ENCODE measurements around the gene CTF1. TPM values are rescaled to one million over a fixed set of nuclear protein-coding genes. Genes with fewer than 3 reads are reported as not detected.
"Not testable (repeated sequence)": the region's sequence is repeated elsewhere in the genome, so short reads cannot be mapped to it uniquely, and the experiment has no call there.

The CTF1 gene
- polyA plus RNA-seq, 3 donors, result 1.9 to 9.2 (median 5.8) TPM

DNA sequence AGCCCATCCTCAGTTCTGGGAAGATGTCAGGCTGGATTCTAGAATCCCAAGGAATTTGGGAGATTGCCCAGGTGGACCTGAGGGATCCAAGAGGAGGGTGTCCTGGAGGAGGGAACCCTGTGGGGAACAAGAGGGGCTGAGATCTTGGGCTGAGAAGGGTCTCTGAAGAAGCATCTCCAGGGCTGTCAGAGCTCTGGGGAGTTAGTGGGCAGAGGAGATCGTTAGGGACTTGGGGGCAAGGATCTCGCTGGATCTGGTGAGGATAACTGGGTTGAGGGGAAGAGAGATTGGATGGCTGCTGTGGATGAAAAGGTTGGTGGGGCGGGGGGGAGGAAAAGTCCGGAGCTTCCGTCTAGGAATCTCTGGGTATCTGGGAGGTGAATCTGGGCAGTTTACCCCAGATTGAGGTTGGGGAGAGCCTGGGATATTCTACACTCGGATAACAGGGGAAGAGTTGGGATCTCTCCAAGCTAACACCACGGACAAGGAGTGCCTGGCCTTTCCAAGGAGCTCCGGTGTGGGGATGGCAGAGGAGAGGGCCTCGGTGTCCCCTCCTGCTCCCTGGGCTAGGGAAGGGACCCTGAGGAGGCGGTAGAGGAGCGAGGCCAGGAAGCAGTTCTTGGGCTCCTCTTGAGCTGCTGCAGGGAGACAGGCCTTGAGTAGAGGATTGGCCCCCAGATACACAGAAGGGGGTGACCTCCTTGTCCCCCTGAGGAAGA is 28.7 kb downstream of the CTF1 start:
- WGBS, 3 donors, result 66 to 75% (median 74%) methylated on average over 11 of the region's 11 CpGs
- no peak overlapping the region for H3K27ac ChIP-seq (ENCODE audit: low read depth, low read length)

GRCh38 chr16:30925632-30925987 is 29.2 kb downstream of the CTF1 start:
- H3K27ac ChIP-seq (ENCODE audit: low read depth, low read length), result no peak overlapping the region
- 91 to 94% (median 93%) methylated on average over 20 to 26 of the region's 26 CpGs for WGBS, 3 donors

DNA sequence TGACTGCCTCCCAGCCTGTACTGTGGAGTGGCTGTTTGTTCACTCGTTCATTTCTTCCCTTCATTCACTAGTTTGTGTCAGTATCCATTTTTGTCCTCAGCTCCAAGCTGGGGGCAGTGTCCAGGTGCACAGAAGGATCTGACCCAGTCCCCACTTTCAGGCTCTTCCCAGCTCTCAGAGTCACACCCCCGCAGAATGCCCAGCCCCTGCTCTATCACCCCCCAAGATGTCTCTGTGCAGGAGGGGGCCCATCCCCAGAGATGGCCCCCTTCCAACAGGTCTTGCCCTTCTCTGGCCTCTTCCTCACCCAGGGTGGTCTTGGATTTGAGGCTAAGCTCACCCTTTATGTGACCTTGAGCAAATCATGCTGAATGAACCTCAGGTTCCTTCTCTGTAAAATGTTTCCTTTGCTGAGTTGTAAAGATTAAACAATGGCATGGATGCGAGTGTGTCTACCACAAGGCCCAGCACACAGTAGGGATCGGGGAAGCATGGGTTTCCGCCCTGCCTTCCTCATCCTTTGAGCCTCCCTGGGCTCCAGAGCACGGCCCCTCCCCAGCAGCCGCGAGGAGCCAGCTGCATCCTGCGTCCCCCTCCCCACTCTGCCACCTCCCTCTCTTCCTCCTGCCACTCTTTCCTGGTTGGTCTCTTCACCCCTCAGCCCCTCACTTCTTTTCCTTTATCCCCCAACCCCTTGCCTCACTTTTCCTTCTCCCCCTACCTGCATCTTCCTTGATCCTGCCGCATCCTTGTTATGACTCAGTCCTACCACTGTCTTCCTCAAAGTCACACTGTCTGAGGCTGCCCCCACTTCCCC is 29.8 kb downstream of the CTF1 start:
- 57 to 72% (median 65%) methylated on average over 10 of the region's 10 CpGs for WGBS, 3 donors
- no peak overlapping the region for H3K27ac ChIP-seq (ENCODE audit: low read depth, low read length)

- WGBS, 3 donors, result 82 to 91% (median 90%) methylated on average over 22 of the region's 22 CpGs
- no peak overlapping the region for H3K27ac ChIP-seq (ENCODE audit: low read depth, low read length)
Measured at GRCh38 chr16:30926937-30927788, 30.7 kb downstream of the CTF1 start.

- WGBS, 3 donors, result 56 to 73% (median 71%) methylated on average over 15 of the region's 15 CpGs
- no peak overlapping the region for H3K27ac ChIP-seq (ENCODE audit: low read depth, low read length)
Measured at GRCh38 chr16:30927789-30928378, 31.5 kb downstream of the CTF1 start.

DNA sequence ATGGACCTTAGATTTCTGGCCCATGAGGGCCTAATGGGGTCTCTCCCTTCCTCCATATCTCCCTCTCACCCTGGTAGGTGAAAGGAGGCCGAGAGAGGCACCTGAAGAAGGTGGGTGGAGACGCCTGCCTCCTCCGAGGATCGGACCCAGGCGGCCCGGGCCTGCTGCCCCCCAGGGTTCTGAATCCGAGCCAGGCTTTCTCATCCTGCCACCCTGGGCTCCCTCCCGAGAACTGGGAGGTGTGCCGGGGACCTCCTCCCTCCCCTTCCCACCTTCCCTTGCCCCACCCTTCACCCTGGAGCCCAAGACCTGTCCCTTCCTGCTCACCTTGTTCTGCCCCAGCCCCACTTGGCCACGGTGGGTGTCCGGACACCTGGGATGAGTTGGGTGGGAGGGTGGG is 32.0 kb downstream of the CTF1 start:
- no peak overlapping the region for H3K27ac ChIP-seq (ENCODE audit: low read depth, low read length)
- WGBS, 3 donors, result 84 to 86% (median 86%) methylated on average over 8 to 11 of the region's 11 CpGs

- WGBS, 3 donors, result 76 to 88% (median 84%) methylated on average over 7 of the region's 7 CpGs
- no peak overlapping the region for H3K27ac ChIP-seq (ENCODE audit: low read depth, low read length)
Measured at GRCh38 chr16:30929167-30929566, 32.8 kb downstream of the CTF1 start.

DNA sequence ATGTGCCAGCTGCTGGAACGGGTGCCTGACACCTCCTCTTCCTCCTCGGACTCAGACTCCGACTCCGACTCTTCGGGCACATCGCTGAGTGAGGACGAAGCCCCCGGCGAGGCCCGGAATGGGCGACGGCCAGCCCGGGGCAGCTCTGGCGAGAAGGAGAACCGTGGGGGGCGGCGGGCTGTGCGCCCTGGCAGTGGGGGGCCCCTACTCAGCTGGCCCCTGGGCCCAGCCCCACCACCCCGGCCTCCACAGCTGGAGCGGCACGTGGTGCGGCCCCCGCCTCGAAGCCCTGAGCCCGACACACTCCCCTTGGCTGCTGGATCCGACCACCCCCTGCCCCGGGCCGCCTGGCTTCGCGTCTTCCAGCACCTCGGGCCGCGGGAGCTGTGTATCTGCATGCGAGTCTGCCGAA is 33.8 kb downstream of the CTF1 start:
- no peak overlapping the region for H3K27ac ChIP-seq (ENCODE audit: low read depth, low read length)
- 92 to 95% (median 94%) methylated on average over 32 to 35 of the region's 35 CpGs for WGBS, 3 donors

GRCh38 chr16:30931068-30931650 is 34.7 kb downstream of the CTF1 start:
- no peak overlapping the region for H3K27ac ChIP-seq (ENCODE audit: low read depth, low read length)
- 57 to 78% (median 73%) methylated on average over 12 of the region's 12 CpGs for WGBS, 3 donors

GRCh38 chr16:30934827-30935557 is 38.6 kb downstream of the CTF1 start:
- no peak overlapping the region for H3K27ac ChIP-seq (ENCODE audit: low read depth, low read length)
- 56 to 61% (median 60%) methylated on average over 12 of the region's 12 CpGs for WGBS, 3 donors

GRCh38 chr16:30937692-30938091 is 41.3 kb downstream of the CTF1 start:
- no peak overlapping the region for H3K27ac ChIP-seq (ENCODE audit: low read depth, low read length)
- 27 to 52% (median 28%) methylated on average over 5 of the region's 5 CpGs for WGBS, 3 donors

GRCh38 chr16:30939571-30939970 is 43.2 kb downstream of the CTF1 start:
- H3K27ac ChIP-seq (ENCODE audit: low read depth, low read length), result not testable (repeated sequence)
- WGBS, 3 donors, result 94 to 96% (median 95%) methylated on average over 8 of the region's 8 CpGs

- 19 to 22% (median 19%) methylated on average over 15 of the region's 15 CpGs for WGBS, 3 donors
- no peak overlapping the region for H3K27ac ChIP-seq (ENCODE audit: low read depth, low read length)
Measured at GRCh38 chr16:30941600-30942425, 45.4 kb downstream of the CTF1 start.

DNA sequence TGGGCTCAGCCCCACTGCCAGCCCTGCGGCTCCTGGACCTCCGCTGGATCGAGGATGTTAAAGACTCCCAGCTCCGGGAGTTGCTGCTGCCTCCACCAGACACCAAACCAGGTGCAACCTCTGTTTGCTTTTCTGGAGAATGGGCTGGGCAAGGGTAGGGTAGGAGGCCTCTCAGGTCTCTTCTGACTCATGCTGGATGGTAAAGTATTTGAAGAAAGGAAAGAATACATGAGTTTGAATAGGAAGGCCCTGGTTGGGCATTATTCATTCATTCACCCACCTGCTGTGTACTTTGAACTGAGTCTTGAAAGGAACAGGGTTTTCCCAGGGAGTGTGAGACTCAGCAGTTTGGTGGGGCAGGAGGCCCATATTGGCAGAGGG is 46.0 kb downstream of the CTF1 start:
- H3K27ac ChIP-seq (ENCODE audit: low read depth, low read length), result no peak overlapping the region
- 53 to 91% (median 76%) methylated on average over 4 of the region's 4 CpGs for WGBS, 3 donors

DNA sequence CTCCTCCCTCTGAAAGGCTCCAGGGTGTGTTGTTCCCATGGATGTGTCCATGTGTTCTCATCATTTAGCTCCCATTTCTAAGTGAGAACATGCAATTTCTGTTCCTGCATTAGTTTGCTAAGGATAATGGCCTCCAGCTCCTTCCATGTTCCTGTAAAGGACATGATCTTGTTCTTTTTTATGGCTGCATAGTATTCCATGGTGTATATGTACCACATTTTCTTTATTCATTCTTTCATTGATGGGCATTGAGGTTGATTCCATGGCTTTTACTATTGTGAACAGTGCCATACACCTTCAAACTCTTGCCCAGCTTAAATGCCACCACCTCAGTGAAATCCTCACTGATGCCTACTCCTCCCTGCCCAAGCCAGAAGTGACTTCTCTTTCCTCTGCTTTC is 47.9 kb downstream of the CTF1 start:
- no peak overlapping the region for H3K27ac ChIP-seq (ENCODE audit: low read depth, low read length)

DNA sequence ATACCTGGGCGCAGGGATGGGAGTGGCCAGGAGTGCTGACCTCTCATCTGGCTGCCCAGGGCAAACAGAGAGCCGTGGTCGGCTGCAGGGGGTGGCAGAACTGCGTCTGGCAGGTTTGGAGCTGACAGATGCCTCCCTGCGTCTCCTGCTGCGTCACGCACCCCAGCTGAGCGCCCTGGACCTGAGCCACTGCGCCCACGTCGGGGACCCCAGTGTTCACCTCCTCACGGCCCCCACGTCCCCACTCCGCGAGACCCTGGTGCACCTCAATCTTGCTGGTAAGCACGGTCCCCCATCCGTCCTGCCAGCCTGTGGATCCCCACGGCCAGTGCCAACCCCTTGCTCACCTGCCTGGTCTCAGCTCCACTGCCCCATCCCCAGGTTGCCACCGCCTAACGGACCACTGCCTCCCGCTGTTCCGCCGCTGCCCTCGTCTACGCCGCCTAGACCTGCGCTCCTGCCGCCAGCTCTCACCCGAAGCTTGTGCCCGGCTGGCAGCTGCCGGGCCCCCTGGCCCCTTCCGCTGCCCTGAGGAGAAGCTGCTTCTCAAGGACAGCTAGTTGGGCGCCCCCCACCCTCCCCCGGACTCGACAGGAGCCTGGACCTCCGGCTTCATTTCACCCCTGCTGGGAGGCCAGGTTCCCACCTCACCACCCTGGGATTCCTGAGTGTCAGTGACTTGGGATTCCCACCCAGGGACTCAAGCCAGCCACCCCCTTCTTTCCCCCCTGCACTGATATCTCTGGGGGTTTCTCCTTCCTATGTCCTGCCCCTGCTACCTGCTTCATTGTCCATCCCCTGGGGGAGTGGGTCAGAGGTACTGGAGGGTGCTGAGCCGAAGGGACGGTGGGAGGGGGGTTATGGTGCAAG is 50.5 kb downstream of the CTF1 start:
- 89 to 92% (median 92%) methylated on average over 32 to 38 of the region's 38 CpGs for WGBS, 3 donors
- H3K27ac ChIP-seq (ENCODE audit: low read depth, low read length), result no peak overlapping the region

All from adipose tissue (tissue), 3 donors.